ENCODE results near the gene CHST3. TPM values are rescaled to one million over a fixed set of nuclear protein-coding genes. Genes with fewer than 3 reads are reported as not detected.

The CHST3 gene
- total and polyA plus RNA-seq, 9 of the 15 experiments (the other 6 are each of a cell fraction or from before 2014, with no cell fraction given) = 0.01 to 1.3 (median 0.15) TPM

GRCh38 chr10:71968553-71969474 is 4.6 kb downstream of the CHST3 start (continued):
- no peak for TF ChIP-seq ZNF764 (CRISPR knock-in tag; IDR thresholded peaks at IDR 0.05; ENCODE audit: low read depth)
- TF ChIP-seq MTA2 (IDR thresholded peaks at IDR 0.05; ENCODE audit: low read depth) = no peak
- no peak for TF ChIP-seq ZFP36 (IDR thresholded peaks at IDR 0.05; ENCODE audit: low read depth, low read length, partially characterized antibody)
- TF ChIP-seq FOSL1 (tag; conservative IDR thresholded peaks at IDR 0.05) = peak; percentile 87
- no peak for TF ChIP-seq POLR2AphosphoS5 (IDR thresholded peaks at IDR 0.05; ENCODE audit: control insufficient read depth, insufficient read depth, low read depth, low read length)
- TF ChIP-seq, protein P1, sequence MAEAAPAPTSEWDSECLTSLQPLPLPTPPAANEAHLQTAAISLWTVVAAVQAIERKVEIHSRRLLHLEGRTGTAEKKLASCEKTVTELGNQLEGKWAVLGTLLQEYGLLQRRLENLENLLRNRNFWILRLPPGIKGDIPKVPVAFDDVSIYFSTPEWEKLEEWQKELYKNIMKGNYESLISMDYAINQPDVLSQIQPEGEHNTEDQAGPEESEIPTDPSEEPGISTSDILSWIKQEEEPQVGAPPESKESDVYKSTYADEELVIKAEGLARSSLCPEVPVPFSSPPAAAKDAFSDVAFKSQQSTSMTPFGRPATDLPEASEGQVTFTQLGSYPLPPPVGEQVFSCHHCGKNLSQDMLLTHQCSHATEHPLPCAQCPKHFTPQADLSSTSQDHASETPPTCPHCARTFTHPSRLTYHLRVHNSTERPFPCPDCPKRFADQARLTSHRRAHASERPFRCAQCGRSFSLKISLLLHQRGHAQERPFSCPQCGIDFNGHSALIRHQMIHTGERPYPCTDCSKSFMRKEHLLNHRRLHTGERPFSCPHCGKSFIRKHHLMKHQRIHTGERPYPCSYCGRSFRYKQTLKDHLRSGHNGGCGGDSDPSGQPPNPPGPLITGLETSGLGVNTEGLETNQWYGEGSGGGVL (CRISPR knock-in tag; IDR thresholded peaks at IDR 0.05) = no peak

DNA sequence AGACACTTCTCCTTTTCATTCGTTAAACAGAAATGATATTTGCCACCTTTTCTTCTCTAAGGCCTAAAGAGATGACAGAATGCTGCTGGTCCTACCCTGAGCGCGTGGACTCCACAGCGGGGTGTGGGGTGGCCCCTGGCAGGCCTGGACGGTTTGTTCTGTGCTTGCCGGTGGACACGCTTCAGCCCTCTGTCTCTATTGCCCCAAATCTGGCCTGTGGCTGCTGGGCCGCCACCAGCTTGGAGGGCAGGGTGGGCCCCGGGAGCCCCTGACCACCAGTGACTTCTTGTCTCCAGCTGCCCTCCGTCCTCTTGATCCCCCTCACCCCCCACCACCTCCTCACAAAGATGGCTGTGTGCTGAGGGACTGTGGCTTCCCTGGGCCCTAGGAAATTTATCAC is 5.7 kb downstream of the CHST3 start:
- in situ Hi-C loops (cut with MboI) = no loop called here
- H3K9ac ChIP-seq (ENCODE audit: insufficient read depth in 1 of 2, low read depth in 2 of 2, low read length in 2 of 2) = no peak overlapping the region
- TF ChIP-seq CBX3 (IDR thresholded peaks at IDR 0.05; ENCODE audit: borderline replicate concordance in 1 of 2, low read length in 2 of 2) = no peak
- no peak for TF ChIP-seq AFF4 (CRISPR knock-in tag; IDR thresholded peaks at IDR 0.05)
- TF ChIP-seq ZNF232 (CRISPR knock-in tag; IDR thresholded peaks at IDR 0.05) = no peak

More for the DNA sequence above, 5.7 kb downstream of the CHST3 start:
- Histone ChIP-seq H3K4me3 (no peak overlapping the region), H2AFZ (ENCODE audit: low read depth, low read length) (no peak overlapping the region), H4K20me1 (replicated peaks; ENCODE audit: control insufficient read depth, insufficient read depth, low read length) (no peaks in the 10 kb centered on the region; the same call in 1 of the 2 replicates), H3K4me2 (ENCODE audit: insufficient read depth, low read length) (no peak overlapping the region), H3K9me3 (replicated peaks; ENCODE audit: control insufficient read depth, insufficient read depth, low read depth, low read length) (no peaks in the 10 kb centered on the region), H3K27ac (ENCODE audit: extremely low read depth, low read depth, low read length) (no peak overlapping the region), H3K27me3 (ENCODE audit: control insufficient read depth in 2 of 2, insufficient read depth in 2 of 2, low read length in 2 of 2) (peaks cover 47 to 84% of the 10 kb centered on the region in 2 experiments), H3K79me2 (ENCODE audit: control insufficient read depth, insufficient read depth, low read length) (no peaks in the 10 kb centered on the region), H3K4me1 (replicated peaks in 1 of 2; ENCODE audit: control insufficient read depth in 2 of 2, insufficient read depth in 2 of 2, low read length in 2 of 2) (peaks cover 0 to 6% of the 10 kb centered on the region in 2 experiments; a peak in 2 of 5 replicates), H3K9me1 (ENCODE audit: control insufficient read depth, insufficient read depth, low read length) (no peaks in the 10 kb centered on the region), H3K36me3 (ENCODE audit: control insufficient read depth, insufficient read depth, low read length) (no peaks in the 10 kb centered on the region)
- DNase-seq (ENCODE audit: extremely low read depth in 1 of 4, low spot score in 3 of 4) = no peak
- ATAC-seq = no peak
- POLR2A ChIA-PET = interaction anchor here (0.6 to 1.2 kb wide), 4 partner anchors 10 to 1114 kb away, joined by 3 to 5 read pairs (median 3); no protein-coding TSS in a partner anchor
- CTCF ChIA-PET (ENCODE audit: low intra/inter-chr PET ratio) = interaction anchor here (1.7 kb wide), 1 partner anchor 79 kb away, joined by 6 read pairs; no protein-coding TSS in a partner anchor
- no TSS peak for BruUV-seq (replicated peaks)
- 26% methylated on average over 10 of the region's 10 CpGs for WGBS (ENCODE audit: insufficient coverage, low coverage, missing lambda C conversion rate)
- FAIRE-seq = no peak
- intact Hi-C loops (cut with micrococcal nuclease) = loop anchor here (5.0 kb wide), 1 partner anchor 73 kb away; no protein-coding TSS in a partner anchor

Data from K562 (cell line).